Measurements from ENCODE around the gene PPDPF.

GRCh38 chr20:63475209-63475608 is 45.4 kb upstream of the PPDPF start:
- TF ChIP-seq EZH2 (IDR thresholded peaks at IDR 0.05) (no peak), POLR2AphosphoS5 (IDR thresholded peaks at IDR 0.05; ENCODE audit: borderline replicate concordance, low read depth, low read length) (no peak), FOXP2 (optimal IDR thresholded peaks at IDR 0.05; ENCODE audit: control extremely low read depth, extremely low read length, insufficient read depth) (no peak)

Data from SK-N-MC (cell line).